Measurements from ENCODE around the gene TALDO1.
"Not testable (repeated sequence)": the region's sequence is repeated elsewhere in the genome, so short reads cannot be mapped to it uniquely, and the experiment has no call there.

The TALDO1 gene

GRCh38 chr11:719214-720016 is 27.8 kb upstream of the TALDO1 start:
- DNase-seq (ENCODE audit: low spot score): no peak

- DNase-seq (ENCODE audit: low spot score): no peak
Observed at GRCh38 chr11:720017-720641, 27.1 kb upstream of the TALDO1 start.

GRCh38 chr11:720642-721246 is 26.5 kb upstream of the TALDO1 start:
- DNase-seq (ENCODE audit: low spot score): peak; percentile 55

GRCh38 chr11:721247-721740 is 26.0 kb upstream of the TALDO1 start:
- peak; percentile 81 for DNase-seq (ENCODE audit: low spot score)

- peak; percentile 92 for DNase-seq (ENCODE audit: low spot score)
Observed at GRCh38 chr11:721741-722345, 25.4 kb upstream of the TALDO1 start.

GRCh38 chr11:722346-722811 is 24.9 kb upstream of the TALDO1 start:
- DNase-seq (ENCODE audit: low spot score): no peak

- DNase-seq (ENCODE audit: low spot score): peak; percentile 84
Observed at GRCh38 chr11:723120-723883, 24.0 kb upstream of the TALDO1 start.

- no peak for DNase-seq (ENCODE audit: low spot score)
Observed at GRCh38 chr11:724049-724777, 23.1 kb upstream of the TALDO1 start.

GRCh38 chr11:724778-725386 is 22.4 kb upstream of the TALDO1 start:
- no peak for DNase-seq (ENCODE audit: low spot score)

- peak; percentile 34 for DNase-seq (ENCODE audit: low spot score)
Observed at GRCh38 chr11:725624-726202, 21.6 kb upstream of the TALDO1 start.

GRCh38 chr11:726278-727220 is 20.7 kb upstream of the TALDO1 start:
- DNase-seq (ENCODE audit: low spot score): peak; percentile 71

GRCh38 chr11:727281-727701 is 20.0 kb upstream of the TALDO1 start:
- DNase-seq (ENCODE audit: low spot score): no peak

GRCh38 chr11:727859-728748 is 19.2 kb upstream of the TALDO1 start:
- DNase-seq (ENCODE audit: low spot score): peak; percentile 84

GRCh38 chr11:728901-729491 is 18.3 kb upstream of the TALDO1 start:
- no peak for DNase-seq (ENCODE audit: low spot score)

- no peak for DNase-seq (ENCODE audit: low spot score)
Observed at GRCh38 chr11:729492-730074, 17.7 kb upstream of the TALDO1 start.

GRCh38 chr11:733072-733471 is 14.2 kb upstream of the TALDO1 start:
- DNase-seq (ENCODE audit: low spot score): no peak

- DNase-seq (ENCODE audit: low spot score): not testable (repeated sequence)
Observed at GRCh38 chr11:734541-734940, 12.7 kb upstream of the TALDO1 start.
